Measurements from ENCODE around the gene APEH.
A peak's percentile ranks its signal among the peaks of the same experiment; 100 is the strongest.

APEH gene

DNA sequence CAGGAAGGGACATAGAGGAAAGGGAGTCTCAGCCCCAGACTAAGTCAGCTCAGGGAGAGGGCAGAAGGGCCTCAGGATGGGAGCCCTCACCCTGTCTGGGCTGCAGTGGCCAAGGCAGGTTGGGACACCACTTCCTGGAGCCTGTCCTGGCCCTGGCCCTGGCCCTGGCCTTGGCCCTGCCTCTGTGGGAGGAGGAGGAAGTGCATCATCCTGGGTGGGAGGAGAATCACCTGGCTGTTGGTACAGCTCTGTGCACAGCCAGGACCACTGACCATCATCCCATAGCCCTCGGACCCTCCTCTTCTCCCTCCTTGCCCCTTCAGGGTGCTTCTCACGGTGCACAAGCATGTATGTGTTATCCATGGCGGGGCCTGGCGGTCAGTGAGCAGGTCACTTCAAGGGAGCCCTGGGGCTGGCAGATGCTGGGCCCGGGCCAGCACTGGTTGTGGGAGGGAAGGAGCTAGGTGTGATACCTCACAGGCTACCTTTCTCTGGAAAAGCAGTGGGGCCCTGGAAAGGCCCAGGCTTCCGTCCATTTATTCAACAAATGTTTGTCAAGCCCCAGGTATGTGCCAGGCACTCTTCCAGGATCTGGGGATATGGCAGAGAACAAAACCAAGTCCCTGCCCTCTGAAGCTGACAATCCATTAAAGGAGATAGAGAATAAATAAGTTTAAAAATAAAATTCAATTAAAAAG is 8.2 kb upstream of the APEH start:
- Mint-ChIP-seq H3K4me3 (no peak overlapping the region), H3K36me3 (ENCODE audit: insufficient read depth) (no peaks in the 10 kb centered on the region), H3K9me3 (no peaks in the 10 kb centered on the region), H3K4me1 (ENCODE audit: low read depth in 2 of 2) (no peaks in the 10 kb centered on the region), H3K27me3 (peaks cover 0 to 57% of the 10 kb centered on the region in 2 donors), H3K27ac (no peak overlapping the region)
- DNase-seq (no peak), ATAC-seq (replicated peaks) (no peak)

DNA sequence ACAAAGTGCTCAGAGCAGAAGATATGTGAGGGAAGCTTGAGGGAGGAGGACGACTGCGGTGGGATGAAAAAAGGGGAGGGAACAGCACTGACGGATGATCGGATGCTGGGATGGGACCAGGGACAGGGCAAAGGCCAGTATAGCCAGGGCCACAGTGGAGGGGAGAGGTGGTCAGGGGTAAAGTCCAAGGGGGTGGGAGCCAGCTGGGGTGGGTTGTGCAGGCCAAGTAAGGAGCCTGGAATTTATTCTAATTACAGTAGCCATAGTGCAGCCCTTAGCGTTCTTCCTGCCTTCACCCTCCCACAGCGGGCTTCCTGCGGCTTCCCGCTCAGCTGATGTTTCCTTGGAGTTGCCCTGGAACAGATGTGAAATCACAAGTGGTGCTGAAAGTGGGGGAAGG is 7.6 kb upstream of the APEH start:
- H3K36me3 Mint-ChIP-seq (ENCODE audit: insufficient read depth), result no peaks in the 10 kb centered on the region
- no peak for DNase-seq
- no peaks in the 10 kb centered on the region for H3K4me1 Mint-ChIP-seq (ENCODE audit: low read depth in 2 of 2)
- no peak overlapping the region for H3K4me3 Mint-ChIP-seq
- no peaks in the 10 kb centered on the region for H3K9me3 Mint-ChIP-seq
- no peak overlapping the region for H3K27ac Mint-ChIP-seq
- H3K27me3 Mint-ChIP-seq, result peaks cover 0 to 50% of the 10 kb centered on the region in 2 donors
- ATAC-seq (replicated peaks), result no peak

DNA sequence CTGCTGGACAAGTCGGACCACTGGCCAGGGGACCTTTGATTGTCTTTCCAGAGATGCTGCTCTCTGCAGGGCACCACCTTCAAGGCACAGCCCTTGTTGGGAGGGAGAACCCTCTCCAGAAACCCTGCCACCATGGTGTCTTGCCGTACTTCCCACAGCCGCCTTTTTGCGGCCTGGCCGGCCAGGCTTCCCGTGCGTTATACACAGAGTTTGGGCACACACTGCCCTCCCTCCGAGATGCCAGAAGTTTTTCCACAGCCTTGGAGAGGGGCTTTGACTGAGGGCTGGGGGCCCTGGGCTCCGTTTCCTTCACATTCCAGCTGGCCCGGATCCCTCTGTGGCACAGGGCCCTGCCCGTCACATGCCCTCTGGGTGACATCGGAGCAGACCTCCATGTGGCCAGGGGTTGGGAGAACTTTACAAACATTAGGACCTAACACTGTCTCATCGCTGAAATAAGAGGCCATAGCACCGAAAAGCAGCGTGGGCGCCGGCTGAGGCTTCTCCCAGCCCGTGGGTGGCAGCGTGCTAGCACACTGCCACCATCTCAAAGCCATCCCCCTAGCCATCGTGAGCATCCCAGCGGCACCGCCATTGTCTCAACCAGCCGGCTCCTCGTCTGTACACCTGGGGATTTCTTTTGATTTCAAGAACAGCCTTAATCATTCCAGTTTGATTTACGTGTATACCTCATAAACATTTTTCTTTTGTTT is 6.3 kb upstream of the APEH start:
- Mint-ChIP-seq H3K27me3 (peaks cover 0 to 47% of the 10 kb centered on the region in 2 donors), H3K27ac (no peak overlapping the region), H3K4me1 (ENCODE audit: low read depth in 2 of 2) (peaks cover 2 to 4% of the 10 kb centered on the region in 2 donors), H3K4me3 (no peak overlapping the region), H3K36me3 (ENCODE audit: insufficient read depth) (peaks cover 2% of the 10 kb centered on the region), H3K9me3 (no peaks in the 10 kb centered on the region)
- ATAC-seq (replicated peaks) (no peak), DNase-seq (no peak)

DNA sequence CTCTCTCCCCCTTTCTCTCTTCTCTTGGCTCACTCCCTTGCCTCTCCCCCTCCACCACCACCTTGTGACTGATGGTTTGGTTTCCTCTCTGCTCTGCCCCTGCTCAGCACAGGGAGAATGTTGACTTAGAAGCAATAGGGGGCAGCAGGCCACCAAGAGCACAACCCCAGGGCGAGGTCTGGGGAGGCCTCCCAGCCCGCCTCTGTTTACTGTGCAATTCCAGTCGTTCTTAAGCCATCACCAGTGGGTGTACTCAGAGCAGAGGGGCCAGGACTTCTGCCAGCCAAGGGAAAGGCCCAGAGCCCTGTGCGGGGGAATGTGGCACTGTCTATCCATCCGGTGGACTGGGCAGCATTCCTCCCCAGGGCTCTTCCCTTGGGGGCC is 5.7 kb upstream of the APEH start:
- peaks cover 0 to 47% of the 10 kb centered on the region in 2 donors for H3K27me3 Mint-ChIP-seq
- peaks cover 5% of the 10 kb centered on the region for H3K36me3 Mint-ChIP-seq (ENCODE audit: insufficient read depth)
- H3K4me1 Mint-ChIP-seq (ENCODE audit: low read depth in 2 of 2), result peaks cover 4% of the 10 kb centered on the region in 2 donors
- DNase-seq (no peak), ATAC-seq (replicated peaks) (no peak)
- H3K9me3 Mint-ChIP-seq, result no peaks in the 10 kb centered on the region
- H3K4me3 Mint-ChIP-seq, result no peak overlapping the region
- no peak overlapping the region for H3K27ac Mint-ChIP-seq

DNA sequence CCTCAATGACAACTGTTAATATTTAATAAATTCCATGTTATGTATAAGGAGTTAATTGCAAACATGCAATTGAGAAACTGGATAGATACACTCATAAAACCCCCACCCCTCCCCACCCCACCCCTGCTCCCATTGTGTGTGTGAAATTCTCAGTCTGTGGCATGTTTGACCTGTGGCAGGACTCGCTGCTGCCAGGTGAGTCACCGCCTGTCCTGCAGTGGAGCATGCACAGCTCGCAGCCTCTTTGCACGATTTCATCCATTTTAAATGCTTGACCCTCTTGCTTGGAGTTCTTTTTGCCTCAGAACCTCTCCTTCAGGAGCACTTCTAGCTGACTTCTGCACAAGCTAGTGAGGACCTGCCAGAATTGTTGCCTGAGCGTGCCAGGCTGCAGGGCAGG is 5.3 kb upstream of the APEH start:
- Mint-ChIP-seq H3K27me3 (peaks cover 0 to 47% of the 10 kb centered on the region in 2 donors), H3K4me1 (ENCODE audit: low read depth in 2 of 2) (peaks cover 4 to 6% of the 10 kb centered on the region in 2 donors), H3K4me3 (no peak overlapping the region), H3K9me3 (no peaks in the 10 kb centered on the region), H3K27ac (no peak overlapping the region), H3K36me3 (ENCODE audit: insufficient read depth) (peaks cover 9% of the 10 kb centered on the region)
- ATAC-seq (replicated peaks) (no peak), DNase-seq (no peak)

DNA sequence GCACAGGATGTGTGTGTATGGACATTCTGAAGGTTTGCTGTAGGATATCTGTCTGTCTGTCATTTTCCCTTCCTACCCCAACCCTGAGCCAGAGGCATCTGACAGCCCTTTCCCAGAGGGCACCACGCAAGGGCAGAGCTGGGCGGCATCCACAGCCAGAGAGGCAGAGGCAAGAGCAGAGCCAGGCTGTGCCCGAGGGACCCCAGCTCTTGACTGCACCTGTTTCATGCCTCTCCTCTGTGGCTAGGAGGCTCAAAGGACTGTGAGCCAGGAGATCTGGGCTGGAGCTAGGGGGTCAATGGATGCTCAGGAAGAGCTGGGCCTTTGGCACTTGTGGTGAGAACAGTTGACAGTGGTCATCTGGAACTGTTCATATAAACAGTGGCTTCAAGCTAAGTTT is 4.8 kb upstream of the APEH start:
- DNase-seq (no peak), ATAC-seq (replicated peaks) (no peak)
- H3K36me3 Mint-ChIP-seq (ENCODE audit: insufficient read depth), result peaks cover 9% of the 10 kb centered on the region
- H3K27me3 Mint-ChIP-seq, result peaks cover 0 to 46% of the 10 kb centered on the region in 2 donors
- no peak overlapping the region for H3K4me3 Mint-ChIP-seq
- peaks cover 4 to 6% of the 10 kb centered on the region in 2 donors for H3K4me1 Mint-ChIP-seq (ENCODE audit: low read depth in 2 of 2)
- H3K27ac Mint-ChIP-seq, result no peak overlapping the region
- H3K9me3 Mint-ChIP-seq, result no peaks in the 10 kb centered on the region

DNA sequence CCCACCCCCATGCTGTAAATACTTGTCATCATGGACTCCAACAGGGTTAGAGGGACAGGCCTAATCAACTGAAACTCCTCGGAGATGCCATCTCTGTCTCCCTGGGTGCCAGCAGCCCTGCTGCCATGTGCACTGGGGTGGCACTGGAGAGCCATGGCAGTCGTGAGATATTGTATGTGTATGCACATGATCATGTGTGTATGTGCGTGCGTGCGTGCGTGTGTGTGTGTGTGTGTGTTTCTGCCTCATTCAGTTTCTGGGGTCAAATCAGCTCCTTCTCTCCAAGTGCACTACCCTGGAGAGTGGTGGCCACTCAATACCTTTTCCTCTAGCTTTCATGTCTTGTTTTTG is 3.2 kb upstream of the APEH start:
- no peak overlapping the region for H3K27ac Mint-ChIP-seq
- H3K27me3 Mint-ChIP-seq, result peaks cover 0 to 31% of the 10 kb centered on the region in 2 donors
- no peak for DNase-seq
- peaks cover 12% of the 10 kb centered on the region for H3K36me3 Mint-ChIP-seq (ENCODE audit: insufficient read depth)
- H3K4me1 Mint-ChIP-seq (ENCODE audit: low read depth in 2 of 2), result peaks cover 14 to 16% of the 10 kb centered on the region in 2 donors
- H3K9me3 Mint-ChIP-seq, result no peaks in the 10 kb centered on the region
- no peak overlapping the region for H3K4me3 Mint-ChIP-seq
- ATAC-seq (replicated peaks), result no peak

DNA sequence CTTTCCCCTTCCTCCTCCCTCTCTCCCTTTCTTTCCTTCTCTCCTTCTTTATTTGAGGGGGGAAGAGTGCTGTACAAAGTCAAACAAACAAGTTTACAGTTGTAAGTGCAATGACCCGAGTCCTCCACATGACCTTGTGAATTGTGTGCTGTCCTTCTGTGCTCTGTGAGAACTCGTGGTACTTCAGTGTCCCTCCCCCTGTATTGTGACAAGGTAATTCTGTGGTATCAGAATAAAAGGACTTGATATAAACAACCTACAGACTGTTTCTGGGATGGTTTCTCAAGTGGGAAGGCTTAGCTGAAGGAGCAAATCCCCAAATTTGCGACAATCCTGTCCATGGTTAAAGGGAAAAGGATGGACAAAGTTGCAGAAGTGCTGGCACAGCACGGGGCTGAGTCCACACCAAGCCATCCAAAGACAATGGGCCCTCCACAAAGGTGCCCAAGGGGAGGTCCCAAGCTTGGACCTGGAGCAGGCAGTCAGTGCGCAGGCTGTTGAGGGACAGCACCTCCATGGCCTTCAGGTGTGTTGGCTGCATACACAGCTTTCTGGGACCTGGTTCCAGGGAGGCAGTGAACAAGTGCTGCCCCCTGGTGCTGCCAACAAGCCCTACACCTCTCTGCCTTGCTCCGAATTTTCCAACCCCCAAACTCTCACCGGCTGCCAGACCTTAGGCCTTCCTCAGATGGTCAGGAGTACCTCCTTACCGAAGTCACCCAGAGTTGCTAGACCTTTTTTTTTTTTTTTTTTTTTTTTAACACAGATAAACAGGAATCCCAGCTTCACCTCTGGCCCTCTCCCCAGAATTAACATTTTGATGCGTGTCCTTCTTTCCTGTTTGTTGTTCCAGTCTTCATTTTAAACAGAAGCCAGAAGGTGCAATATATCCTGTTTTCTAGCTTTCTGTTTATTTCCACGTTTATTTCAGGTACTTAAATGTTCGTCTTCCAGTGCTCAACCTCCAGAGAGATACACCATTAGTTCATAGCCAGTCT is 2.6 kb upstream of the APEH start:
- no peak for ATAC-seq (replicated peaks)
- H3K4me3 Mint-ChIP-seq, result peak overlapping the region in 1 of 2 donors; percentile 40
- peaks cover 17% of the 10 kb centered on the region in 2 donors for H3K4me1 Mint-ChIP-seq (ENCODE audit: low read depth in 2 of 2)
- peaks cover 0 to 24% of the 10 kb centered on the region in 2 donors for H3K27me3 Mint-ChIP-seq
- H3K36me3 Mint-ChIP-seq (ENCODE audit: insufficient read depth), result peaks cover 12% of the 10 kb centered on the region
- DNase-seq, result peak; percentile 58 to 66 (median 65)
- no peaks in the 10 kb centered on the region for H3K9me3 Mint-ChIP-seq
- no peak overlapping the region for H3K27ac Mint-ChIP-seq

DNA sequence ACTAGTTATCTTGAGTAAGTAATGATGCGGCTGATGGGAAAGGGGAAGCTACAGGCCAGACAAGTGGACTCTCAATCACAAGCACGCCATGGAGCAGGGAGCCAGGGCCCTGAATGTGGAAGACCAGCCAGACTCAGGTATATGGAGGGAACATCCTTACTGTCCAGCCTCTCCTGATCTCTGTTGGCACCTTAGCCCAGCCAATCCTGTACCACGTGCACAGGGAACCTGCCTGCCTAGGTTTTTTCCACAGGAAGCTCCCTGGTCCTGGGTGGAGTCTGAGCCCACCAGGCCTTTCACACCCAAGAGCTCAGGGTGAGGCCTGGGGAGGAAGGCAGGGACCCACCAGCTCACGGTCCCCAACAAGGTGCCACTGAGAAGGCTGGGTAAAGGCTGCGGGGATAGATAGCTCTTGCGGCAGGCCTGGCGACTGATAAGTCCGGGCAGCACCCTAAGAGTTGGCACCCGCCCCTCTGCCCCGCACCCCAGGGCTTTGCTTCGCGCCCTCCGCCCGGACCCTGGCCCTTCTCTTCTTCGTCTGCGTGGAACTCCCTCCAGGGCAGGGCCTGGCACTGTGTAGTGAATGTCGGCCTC is 933 bp upstream of the APEH start:
- Mint-ChIP-seq H3K36me3 (ENCODE audit: insufficient read depth) (peaks cover 17% of the 10 kb centered on the region), H3K4me3 (peak overlapping the region; percentile 81 to 87), H3K9me3 (no peaks in the 10 kb centered on the region), H3K27me3 (peaks cover 0 to 11% of the 10 kb centered on the region in 2 donors), H3K4me1 (ENCODE audit: low read depth in 2 of 2) (peaks cover 19 to 21% of the 10 kb centered on the region in 2 donors), H3K27ac (peak overlapping the region; percentile 93 to 95)
- DNase-seq (peak in 1 of 3 experiments; percentile 17), ATAC-seq (replicated peaks) (no peak)

DNA sequence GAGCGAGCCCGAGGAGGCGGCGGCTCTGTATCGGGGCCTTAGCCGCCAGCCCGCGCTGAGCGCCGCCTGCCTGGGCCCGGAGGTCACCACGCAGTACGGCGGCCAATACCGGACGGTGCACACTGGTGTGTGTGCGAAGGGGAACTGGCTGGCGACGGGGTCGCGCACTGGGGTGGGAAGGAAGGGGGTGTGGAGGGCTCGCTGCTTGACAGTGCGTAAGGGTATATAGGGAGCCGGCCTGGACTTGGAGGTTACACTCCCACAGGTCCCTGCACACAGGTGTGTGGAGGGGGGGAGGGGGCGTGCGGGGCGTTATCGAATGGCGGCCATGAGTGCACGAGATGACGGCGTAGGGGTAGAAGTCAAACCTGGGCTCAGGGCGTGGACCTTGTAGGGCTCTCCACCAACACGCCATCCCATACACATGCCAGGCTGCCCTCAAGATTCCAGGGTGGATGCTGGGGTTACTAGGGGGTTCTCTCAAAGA is 389 bp downstream of the APEH start:
- DNase-seq, result no peak
- H3K36me3 Mint-ChIP-seq (ENCODE audit: insufficient read depth), result peaks cover 17% of the 10 kb centered on the region

DNA sequence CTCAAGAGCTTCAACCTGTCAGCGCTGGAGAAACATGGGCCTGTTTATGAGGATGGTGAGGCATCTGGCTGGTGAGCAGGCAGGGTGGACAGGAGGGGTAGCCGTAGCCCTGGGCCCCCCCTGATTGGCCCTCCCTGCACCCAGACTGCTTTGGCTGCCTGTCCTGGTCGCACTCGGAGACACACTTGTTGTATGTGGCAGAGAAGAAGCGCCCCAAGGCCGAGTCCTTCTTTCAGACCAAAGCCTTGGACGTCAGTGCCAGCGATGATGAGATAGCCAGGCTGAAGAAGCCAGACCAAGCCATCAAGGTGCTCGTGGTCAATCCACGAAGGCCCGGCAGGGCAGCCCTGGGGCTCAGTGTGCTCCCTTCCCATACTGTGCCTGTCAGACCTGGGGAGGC is 1.8 kb downstream of the APEH start:
- Mint-ChIP-seq H3K9me3 (no peaks in the 10 kb centered on the region), H3K27me3 (no peaks in the 10 kb centered on the region), H3K27ac (no peak overlapping the region), H3K36me3 (ENCODE audit: insufficient read depth) (peaks cover 20% of the 10 kb centered on the region), H3K4me3 (peak overlapping the region; percentile 81 to 87), H3K4me1 (ENCODE audit: low read depth in 2 of 2) (peaks cover 21 to 24% of the 10 kb centered on the region in 2 donors)
- no peak for DNase-seq
- ATAC-seq (replicated peaks), result no peak

More for the DNA sequence above, 389 bp downstream of the APEH start:
- H3K27ac Mint-ChIP-seq, result peak overlapping the region; percentile 93 to 95
- peak; percentile 6 for ATAC-seq (replicated peaks)
- peaks cover 19 to 21% of the 10 kb centered on the region in 2 donors for H3K4me1 Mint-ChIP-seq (ENCODE audit: low read depth in 2 of 2)
- H3K27me3 Mint-ChIP-seq, result no peaks in the 10 kb centered on the region
- H3K4me3 Mint-ChIP-seq, result peak overlapping the region; percentile 81 to 87
- no peaks in the 10 kb centered on the region for H3K9me3 Mint-ChIP-seq

DNA sequence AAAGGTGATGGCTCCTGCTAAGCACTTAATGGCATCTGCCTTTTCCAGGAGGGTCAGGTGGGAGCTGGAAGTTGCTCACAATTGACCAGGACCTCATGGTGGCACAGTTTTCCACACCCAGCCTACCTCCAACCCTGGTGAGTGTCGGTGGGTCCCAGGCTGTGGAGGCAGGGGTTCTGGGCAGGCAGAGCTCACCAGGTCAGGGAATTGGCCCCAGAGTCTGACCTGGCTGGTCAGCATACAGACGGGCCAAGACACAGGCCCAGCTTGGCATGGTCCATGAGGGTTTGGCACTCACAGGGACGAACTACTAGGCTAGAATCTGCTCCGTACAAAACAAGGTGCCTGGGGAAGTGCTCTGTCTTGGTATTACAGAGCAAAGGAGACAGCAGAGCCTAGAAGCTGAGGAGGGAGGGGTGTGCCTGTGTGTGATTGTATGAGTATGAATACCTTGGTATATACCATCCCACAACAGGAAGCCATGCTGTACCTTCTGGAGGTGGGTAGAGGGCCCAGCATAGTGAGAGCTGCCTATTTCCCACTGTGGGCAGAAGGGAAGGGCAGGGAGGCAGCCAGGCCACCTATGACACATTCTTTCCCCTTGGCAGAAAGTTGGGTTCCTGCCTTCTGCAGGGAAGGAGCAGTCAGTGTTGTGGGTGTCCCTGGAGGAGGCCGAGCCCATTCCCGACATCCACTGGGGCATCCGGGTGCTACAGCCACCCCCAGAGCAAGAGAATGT is 6.5 kb downstream of the APEH start:
- Mint-ChIP-seq H3K4me3 (no peak overlapping the region), H3K27ac (peak overlapping the region in 1 of 2 donors; percentile 26), H3K4me1 (ENCODE audit: low read depth in 2 of 2) (peaks cover 10 to 14% of the 10 kb centered on the region in 2 donors), H3K9me3 (no peaks in the 10 kb centered on the region), H3K27me3 (no peaks in the 10 kb centered on the region), H3K36me3 (ENCODE audit: insufficient read depth) (peaks cover 13% of the 10 kb centered on the region)
- no peak for ATAC-seq (replicated peaks)
- no peak for DNase-seq

All from effector memory CD8-positive, alpha-beta T cell (primary cell).